Mucosa of descending colon (tissue), 3 donors: Measurements from ENCODE around the gene METTL17. TPM values are rescaled to one million over a fixed set of nuclear protein-coding genes. Genes with fewer than 3 reads are reported as not detected.

Source experiments
- ATAC-seq: fragments of 200-7000 bp; cut with Tn5 transposase; one replicate; pipeline ENCODE4 v1.9.1; 2020; ENCODE audit warnings: mild to moderate bottlenecking, moderate library complexity
- DNase-seq, 3 donors: peaks; one replicate each; pipeline ENCODE4 v3.0.0-alpha.2; 2020
- H3K36me3 ChIP-seq: fragments of 200-600 bp; one replicate; pipeline ENCODE4 v1.8.0; 2021; ENCODE audit warnings: low read depth, mild to moderate bottlenecking
- H3K4me1 ChIP-seq: fragments of 200-600 bp; one replicate; pipeline ENCODE4 v1.8.0; 2021; ENCODE audit warnings: low read depth, mild to moderate bottlenecking
- H3K4me3 ChIP-seq: fragments of 200-600 bp; one replicate; pipeline ENCODE4 v1.8.0; 2021; ENCODE audit warnings: mild to moderate bottlenecking
- H3K9me3 ChIP-seq: fragments of 200-600 bp; one replicate; pipeline ENCODE4 v1.8.0; 2021; ENCODE audit warnings: mild to moderate bottlenecking
- CTCF ChIP-seq: fragments of 200-600 bp; IDR thresholded peaks from one replicate; pipeline ENCODE4 v1.8.0; 2022; ENCODE audit warnings: antibody characterized with exemption, mild to moderate bottlenecking
- intact Hi-C, 2 donors: fragments of 100-400 bp; cut with DNase I in 1 of 2; cut with micrococcal nuclease in 1 of 2; formaldehyde crosslinking; loops; one replicate each; pipeline versions ENCODE4 v1.11.0 to v1.11.1; 2022; cut with DNase I, micrococcal nuclease
- total RNA-seq, 3 donors: library from RNA; stranded (reverse); fragmentation: NEBNext Ultra II Directional in 2 of 3; extraction: Animal tissue kit (Norgen Biotek cat#: 25700) in 2 of 3; gene quantifications; one replicate each; pipeline versions ENCODE4 v1.2.1 to v1.2.4, GENCODE V29; 2021 to 2023
- donor health status: DM: no; HTN: no; CAD: no; lungs with moderate emphysema.
- donor health status: DM: no; HTN: no; CAD: no.
- donor health status: DM: no; HTN: yes; CAD: no.

The METTL17 gene
- total RNA-seq, 3 donors from 2014 or later, result 61.1 to 87.3 (median 73.1) TPM

GRCh38 chr14:20988717-20989470 is 886 bp upstream of the METTL17 start:
- DNase-seq (peak in 1 of 3 donors; percentile 47), ATAC-seq (no peak)
- no peak overlapping the region for H3K4me3 ChIP-seq
- TF ChIP-seq CTCF, result no peak
- no peaks in the 10 kb centered on the region for H3K36me3 ChIP-seq
- peaks cover 15% of the 10 kb centered on the region for H3K4me1 ChIP-seq
- intact Hi-C loops, result no loop called here
- no peaks in the 10 kb centered on the region for H3K9me3 ChIP-seq

GRCh38 chr14:20989471-20989786 is 351 bp upstream of the METTL17 start:
- Histone ChIP-seq H3K4me3 (no peak overlapping the region), H3K9me3 (no peaks in the 10 kb centered on the region), H3K4me1 (peaks cover 15% of the 10 kb centered on the region), H3K36me3 (no peaks in the 10 kb centered on the region)
- ATAC-seq (no peak), DNase-seq (no peak)
- intact Hi-C loops, result no loop called here
- no peak for TF ChIP-seq CTCF

- no peak overlapping the region for H3K4me3 ChIP-seq
- H3K36me3 ChIP-seq, result peaks cover 9% of the 10 kb centered on the region
- TF ChIP-seq CTCF, result no peak
- DNase-seq (peak in 1 of 3 donors; percentile 43), ATAC-seq (no peak)
- intact Hi-C loops, result no loop called here
- H3K4me1 ChIP-seq, result peaks cover 15% of the 10 kb centered on the region
- no peaks in the 10 kb centered on the region for H3K9me3 ChIP-seq
Measured at GRCh38 chr14:20996521-20996920, 6.7 kb downstream of the METTL17 start.

- Histone ChIP-seq H3K4me1 (peaks cover 15% of the 10 kb centered on the region), H3K9me3 (no peaks in the 10 kb centered on the region), H3K36me3 (peaks cover 9% of the 10 kb centered on the region), H3K4me3 (no peak overlapping the region)
- ATAC-seq (peak; percentile 22), DNase-seq (no peak)
- intact Hi-C loops, result no loop called here
- TF ChIP-seq CTCF, result no peak
Measured at GRCh38 chr14:20997115-20997514, 7.3 kb downstream of the METTL17 start.

- Histone ChIP-seq H3K4me1 (peaks cover 15% of the 10 kb centered on the region), H3K36me3 (peaks cover 9% of the 10 kb centered on the region), H3K4me3 (no peak overlapping the region), H3K9me3 (no peaks in the 10 kb centered on the region)
- no peak for TF ChIP-seq CTCF
- DNase-seq (no peak), ATAC-seq (no peak)
- intact Hi-C loops, result no loop called here
Measured at GRCh38 chr14:20997564-20997963, 7.8 kb downstream of the METTL17 start.
